Pancreas (tissue), 10 donors: ENCODE results near the gene TENM3. TPM values are rescaled to one million over a fixed set of nuclear protein-coding genes. Genes with fewer than 3 reads are reported as not detected.

Experiments used
- ATAC-seq, 4 donors: fragments of 200-7000 bp; cut with Tn5 transposase; one replicate each; pipeline versions ENCODE4 v1.8.0 to v1.9.1; 2020; ENCODE audit warnings: mild to moderate bottlenecking in 4 of 4, moderate library complexity in 4 of 4
- DNase-seq, 6 donors: peaks; one replicate each; pipeline ENCODE4 v3.0.0-alpha.2; 2020
- FAIRE-seq: peaks from 2 replicates; lab custom pipeline; 2012; peaks lifted over from hg19 to GRCh38; lab: Jason Lieb, UNC
- H3K27ac ChIP-seq, 4 donors: fragments of 200-600 bp; sonication (generic); 1 replicate in 3 of 4; 2 replicates in 1 of 4; pipeline versions ENCODE4 v1.5.0 to v1.8.0; 2020
- H3K27me3 ChIP-seq, 4 donors: fragments of 200-600 bp; one replicate each; pipeline ENCODE4 v1.8.0; 2021
- H3K36me3 ChIP-seq, 3 donors: fragments of 200-600 bp; sonication (generic) in 1 of 3; one replicate each; pipeline versions ENCODE4 v1.5.0 to v1.8.0; 2020 to 2021
- H3K4me1 ChIP-seq, 3 donors: fragments of 200-600 bp; one replicate each; pipeline ENCODE4 v1.8.0; 2021
- H3K4me3 ChIP-seq, 4 donors: fragments of 200-600 bp; sonication (generic) in 2 of 4; one replicate each; pipeline versions ENCODE4 v1.5.0 to v1.8.0; 2020 to 2021
- H3K9me3 ChIP-seq, 4 donors: fragments of 200-600 bp; one replicate each; pipeline ENCODE4 v1.8.0; 2021
- WGBS, 2 donors: extraction: QIAGEN DNeasy Blood & Tissue Kit; methylation state at CpG; one replicate each; pipeline ENCODE4 v1.1.7; 2013; 5-methylcytosine and 5-hydroxymethylcytosine counted together
- intact Hi-C, 3 donors: fragments of 100-400 bp; cut with DNase I; formaldehyde crosslinking; loops; one replicate each; pipeline versions ENCODE4 v1.11.1 to v1.14.2; 2022
- polyA plus RNA-seq, 2 donors: library from polyadenylated mRNA; stranded (reverse); fragments of 200-250 nt; gene quantifications; one replicate each; pipeline ENCODE4 v1.2.3, GENCODE V29; 2013
- total RNA-seq, 6 donors: library from RNA; stranded (reverse); fragmentation: NEBNext Ultra II Directional in 4 of 6; extraction: Animal tissue kit (Norgen Biotek cat#: 25700) in 4 of 6; gene quantifications; one replicate each; pipeline versions ENCODE4 v1.2.1 to v1.2.4, GENCODE V29; 2021 to 2023
- TF ChIP-seq, protein P1 (sequence below), 4 donors: fragments of 200-600 bp; sonication (generic) in 3 of 4; IDR thresholded peaks; one replicate each; pipeline versions ENCODE4 v1.5.0 to v1.8.0; 2021; ENCODE audit warnings: antibody characterized with exemption in 4 of 4
- donor health status: healthy with polysubstance abuse.
- donor health status: DM: no; HTN: no; CAD: no; lungs with moderate emphysema.
- donor health status: DM: no; HTN: no; CAD: no.
- donor health status: control.
- donor health status: control.
- donor health status: Bipolar disorder and iron deficiency.
- donor health status: DM: yes; HTN: yes; CAD: no.
- donor health status: DM: no; HTN: no; CAD: no.
- donor health status: DM: no; HTN: no; CAD: no.
- donor health status: DM: yes; HTN: yes; CAD: no.

Gene TENM3
- total and polyA plus RNA-seq, 8 donors, result 0.99 to 6.1 (median 4.4) TPM

DNA sequence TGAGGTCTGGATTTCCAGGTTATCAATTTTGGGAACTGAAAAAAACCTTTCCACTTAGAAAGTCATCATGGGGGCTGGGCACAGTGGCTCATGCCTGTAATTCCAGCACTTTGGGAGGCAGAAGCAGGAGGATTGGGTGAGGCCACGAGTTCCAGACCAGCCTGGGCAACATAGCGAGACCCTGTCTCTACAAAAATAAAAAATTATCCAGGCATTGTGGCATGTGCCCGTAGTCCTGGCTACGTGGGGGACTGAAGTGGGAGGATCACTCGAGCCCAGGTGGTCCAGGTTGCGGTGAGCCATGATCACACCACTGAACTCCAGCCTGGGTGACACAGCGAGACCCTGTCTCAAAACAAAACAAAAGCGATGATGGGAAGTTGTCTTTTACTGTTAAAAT, 7.9 kb downstream of the TENM3 start:
- 81 to 89% methylated on average over 8 of the region's 8 CpGs for WGBS, 2 donors
- intact Hi-C loops, result no loop called here
- Histone ChIP-seq H3K27ac (no peak overlapping the region), H3K9me3 (no peaks in the 10 kb centered on the region), H3K27me3 (peaks cover 0 to 3% (median 0%) of the 10 kb centered on the region in 4 donors), H3K4me3 (no peak overlapping the region), H3K4me1 (no peaks in the 10 kb centered on the region), H3K36me3 (no peaks in the 10 kb centered on the region)
- FAIRE-seq, result no peak
- TF ChIP-seq, protein P1, sequence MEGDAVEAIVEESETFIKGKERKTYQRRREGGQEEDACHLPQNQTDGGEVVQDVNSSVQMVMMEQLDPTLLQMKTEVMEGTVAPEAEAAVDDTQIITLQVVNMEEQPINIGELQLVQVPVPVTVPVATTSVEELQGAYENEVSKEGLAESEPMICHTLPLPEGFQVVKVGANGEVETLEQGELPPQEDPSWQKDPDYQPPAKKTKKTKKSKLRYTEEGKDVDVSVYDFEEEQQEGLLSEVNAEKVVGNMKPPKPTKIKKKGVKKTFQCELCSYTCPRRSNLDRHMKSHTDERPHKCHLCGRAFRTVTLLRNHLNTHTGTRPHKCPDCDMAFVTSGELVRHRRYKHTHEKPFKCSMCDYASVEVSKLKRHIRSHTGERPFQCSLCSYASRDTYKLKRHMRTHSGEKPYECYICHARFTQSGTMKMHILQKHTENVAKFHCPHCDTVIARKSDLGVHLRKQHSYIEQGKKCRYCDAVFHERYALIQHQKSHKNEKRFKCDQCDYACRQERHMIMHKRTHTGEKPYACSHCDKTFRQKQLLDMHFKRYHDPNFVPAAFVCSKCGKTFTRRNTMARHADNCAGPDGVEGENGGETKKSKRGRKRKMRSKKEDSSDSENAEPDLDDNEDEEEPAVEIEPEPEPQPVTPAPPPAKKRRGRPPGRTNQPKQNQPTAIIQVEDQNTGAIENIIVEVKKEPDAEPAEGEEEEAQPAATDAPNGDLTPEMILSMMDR (IDR thresholded peaks at IDR 0.05), result no peak
- ATAC-seq, result no peak
- no peak for DNase-seq

DNA sequence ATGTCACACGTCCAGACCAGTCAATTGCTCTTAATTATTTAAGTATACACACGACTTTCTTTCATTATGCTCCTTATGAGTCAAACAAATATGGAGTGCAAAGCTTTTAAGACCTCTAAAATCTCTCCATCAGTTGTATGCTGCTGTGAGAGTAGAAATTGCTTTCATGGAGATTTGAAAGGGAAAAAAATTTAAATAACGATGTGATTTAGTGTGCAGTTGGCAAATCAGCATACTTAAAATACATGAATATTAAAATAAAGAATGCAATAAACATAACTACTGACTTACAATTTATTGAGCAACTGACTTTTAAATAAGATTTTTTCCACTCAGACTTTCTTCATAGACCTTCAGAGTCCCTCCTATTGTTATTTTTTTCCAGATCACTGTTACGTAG, 9.0 kb downstream of the TENM3 start:
- FAIRE-seq, result no peak
- intact Hi-C loops, result no loop called here

DNA sequence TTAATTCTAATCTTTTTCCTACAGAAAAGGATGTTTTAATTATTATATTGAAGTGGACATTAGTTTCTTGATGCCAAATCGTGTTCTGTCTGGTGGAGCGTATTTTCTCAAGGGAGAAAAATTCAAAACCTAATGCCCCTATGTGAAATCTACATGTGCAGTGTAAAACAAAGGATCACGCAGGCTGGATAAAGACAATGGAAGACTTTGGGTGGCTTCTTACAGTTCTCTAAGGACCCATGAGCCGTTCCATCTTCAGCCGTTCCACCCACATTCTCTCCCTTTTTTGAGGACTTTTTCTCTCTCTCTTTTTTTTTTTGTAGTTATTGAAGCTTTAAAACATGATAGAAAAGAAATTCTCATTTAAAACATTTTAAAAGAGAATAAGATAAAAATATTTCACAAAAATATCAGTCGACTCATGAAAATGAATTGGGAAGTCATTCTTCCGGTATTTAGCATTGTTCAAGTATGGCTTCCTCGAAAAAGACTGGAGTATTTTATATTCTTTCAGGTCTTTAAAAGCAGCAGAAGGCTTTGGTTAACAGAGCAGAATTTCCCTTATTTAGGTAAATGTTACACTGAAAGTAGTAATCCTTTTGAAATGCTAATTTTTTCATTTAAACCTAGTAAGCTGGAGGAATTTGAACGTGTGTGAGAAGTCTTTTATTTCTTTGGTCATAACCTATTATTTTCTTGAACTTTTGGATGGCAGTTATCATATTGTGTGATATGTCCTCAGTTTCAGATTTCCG, 11.0 kb downstream of the TENM3 start:
- Histone ChIP-seq H3K36me3 (no peaks in the 10 kb centered on the region), H3K9me3 (no peaks in the 10 kb centered on the region), H3K4me3 (no peak overlapping the region), H3K4me1 (no peaks in the 10 kb centered on the region), H3K27ac (no peak overlapping the region), H3K27me3 (no peaks in the 10 kb centered on the region)
- no peak for ATAC-seq
- no peak for FAIRE-seq
- TF ChIP-seq, protein P1 (IDR thresholded peaks at IDR 0.05), result no peak
- intact Hi-C loops, result no loop called here
- DNase-seq, result no peak
- 69 to 76% methylated on average over 10 of the region's 10 CpGs for WGBS, 2 donors

More for the DNA sequence above, 9.0 kb downstream of the TENM3 start:
- ATAC-seq, result no peak
- Histone ChIP-seq H3K27ac (no peak overlapping the region), H3K9me3 (no peaks in the 10 kb centered on the region), H3K27me3 (peaks cover 0 to 3% (median 0%) of the 10 kb centered on the region in 4 donors), H3K4me1 (no peaks in the 10 kb centered on the region), H3K36me3 (no peaks in the 10 kb centered on the region), H3K4me3 (no peak overlapping the region)
- TF ChIP-seq, protein P1 (IDR thresholded peaks at IDR 0.05), result no peak
- WGBS, 2 donors, result 71 to 75% methylated on average over 4 of the region's 4 CpGs
- DNase-seq, result no peak

DNA sequence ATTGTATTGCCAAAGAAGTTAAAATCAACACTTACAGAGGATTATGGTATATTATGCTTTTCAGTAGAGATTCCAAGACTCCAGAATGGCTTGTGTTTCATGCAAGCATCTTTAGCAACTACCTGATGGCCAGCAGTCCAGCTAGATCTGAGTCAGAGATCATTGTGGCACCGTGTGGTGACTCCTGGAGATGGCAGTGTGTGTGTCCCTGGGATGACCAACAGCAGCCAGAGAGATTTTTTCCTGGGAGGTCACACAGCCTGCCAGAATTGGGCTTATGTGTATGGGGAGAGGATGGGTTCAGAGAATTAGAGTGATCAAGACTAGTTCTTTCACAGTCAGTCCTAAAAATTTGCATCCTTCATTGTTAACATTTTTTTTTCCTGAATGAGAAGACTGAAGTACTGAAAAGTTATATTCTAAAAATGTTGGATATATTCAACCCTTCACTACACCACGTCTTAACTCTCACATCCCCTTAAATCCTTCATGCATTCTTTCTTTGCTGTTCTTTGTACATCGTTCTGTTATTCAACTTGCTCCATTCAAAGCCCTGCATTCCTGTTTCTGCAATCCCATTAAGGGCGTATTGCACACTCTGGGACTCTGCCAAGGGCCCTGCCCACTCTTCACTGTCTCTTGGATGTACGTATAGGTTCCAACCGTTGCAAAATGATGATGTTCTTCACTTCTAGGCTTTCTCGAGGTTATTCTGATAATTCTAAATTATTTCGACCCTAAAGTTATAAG, 12.4 kb downstream of the TENM3 start:
- no peak for FAIRE-seq
- no peaks in the 10 kb centered on the region for H3K36me3 ChIP-seq
- TF ChIP-seq, protein P1 (IDR thresholded peaks at IDR 0.05), result no peak
- no peak overlapping the region for H3K4me3 ChIP-seq
- intact Hi-C loops, result no loop called here
- WGBS, 2 donors, result 56 to 72% methylated on average over 8 of the region's 8 CpGs
- no peak overlapping the region for H3K27ac ChIP-seq
- no peak for ATAC-seq
- no peaks in the 10 kb centered on the region for H3K4me1 ChIP-seq
- H3K27me3 ChIP-seq, result no peaks in the 10 kb centered on the region
- no peak for DNase-seq
- no peaks in the 10 kb centered on the region for H3K9me3 ChIP-seq
